HG03175 (cell line): ENCODE data around the gene CROCC.
"Not testable (repeated sequence)": the region's sequence is repeated elsewhere in the genome, so short reads cannot be mapped to it uniquely, and the experiment has no call there.

ENCODE experiments used
- ATAC-seq: cut with Tn5 transposase; IDR thresholded peaks from one replicate; pipeline ENCODE4 v1.9.1; 2021; ENCODE audit warnings: mild to moderate bottlenecking, moderate library complexity; ENCODE audit not compliant: unreplicated experiment

Gene CROCC

GRCh38 chr1:16931206-16931934 is 9.6 kb downstream of the CROCC start:
- ATAC-seq: not testable (repeated sequence)

GRCh38 chr1:16933945-16934344 is 12.2 kb downstream of the CROCC start:
- ATAC-seq: not testable (repeated sequence)

GRCh38 chr1:16936580-16936979 is 14.8 kb downstream of the CROCC start:
- ATAC-seq: not testable (repeated sequence)

DNA sequence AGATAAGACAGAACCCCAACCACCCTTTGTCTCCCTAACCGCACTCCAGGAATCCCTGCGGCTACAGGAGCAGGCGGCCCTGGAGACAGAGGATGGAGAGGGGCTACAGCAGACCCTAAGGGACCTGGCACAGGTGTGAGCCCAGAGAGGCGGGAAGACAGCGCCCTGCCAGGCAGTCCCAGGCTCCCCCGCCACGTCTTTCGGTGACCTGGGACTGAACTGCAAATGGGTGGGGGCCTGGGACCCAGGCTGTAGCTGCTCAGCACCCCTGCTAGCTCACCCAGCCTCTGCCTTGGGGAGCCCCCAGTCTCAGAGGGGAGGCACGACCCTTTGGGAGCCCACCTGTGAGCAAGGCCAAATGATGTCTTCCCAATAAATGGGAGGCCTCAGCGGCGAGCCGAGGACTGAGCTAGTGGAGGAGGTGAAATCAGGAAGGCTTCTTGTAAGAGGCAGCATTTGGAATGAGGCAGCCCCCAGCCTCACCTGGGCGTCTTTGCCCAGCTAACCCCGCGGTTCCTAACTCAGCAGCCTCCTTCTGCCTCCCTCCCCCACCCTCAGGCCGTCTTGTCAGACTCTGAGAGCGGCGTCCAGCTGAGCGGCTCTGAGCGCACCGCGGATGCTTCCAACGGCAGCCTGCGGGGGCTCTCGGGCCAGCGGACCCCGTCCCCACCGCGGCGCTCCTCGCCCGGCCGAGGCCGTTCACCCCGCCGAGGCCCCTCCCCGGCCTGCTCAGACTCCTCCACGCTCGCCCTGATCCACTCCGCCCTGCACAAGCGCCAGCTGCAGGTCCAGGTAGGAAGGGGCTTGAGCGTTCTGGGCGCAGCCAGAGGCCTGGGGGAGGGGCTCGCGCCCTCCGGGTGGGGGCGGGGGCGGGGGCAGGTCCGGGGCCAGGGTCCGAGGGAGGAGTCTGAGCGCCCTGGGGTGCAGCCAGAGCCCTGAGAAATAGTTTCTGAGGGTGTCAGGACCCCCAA is 16.9 kb downstream of the CROCC start:
- ATAC-seq: no peak

- not testable (repeated sequence) for ATAC-seq
These were observed 17.9 kb downstream of the CROCC start for GRCh38 chr1:16939386-16940180.

DNA sequence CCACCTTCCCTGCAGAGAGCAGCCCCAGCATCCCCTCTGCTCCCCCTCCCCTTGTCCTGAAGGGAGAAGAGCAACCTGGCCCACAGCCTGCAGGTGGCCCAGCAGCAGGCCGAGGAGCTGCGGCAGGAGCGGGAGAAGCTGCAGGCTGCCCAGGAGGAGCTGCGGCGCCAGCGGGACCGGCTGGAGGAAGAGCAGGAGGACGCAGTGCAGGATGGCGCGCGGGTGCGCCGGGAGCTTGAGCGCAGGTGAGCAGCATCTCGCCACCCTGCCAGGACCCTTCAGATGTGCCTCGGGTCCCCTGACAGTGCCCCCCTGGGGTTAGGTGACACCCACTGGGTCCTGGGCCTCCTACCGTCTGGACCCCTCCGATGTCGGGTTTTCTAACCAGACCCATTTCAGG is 22.3 kb downstream of the CROCC start:
- no peak for ATAC-seq

DNA sequence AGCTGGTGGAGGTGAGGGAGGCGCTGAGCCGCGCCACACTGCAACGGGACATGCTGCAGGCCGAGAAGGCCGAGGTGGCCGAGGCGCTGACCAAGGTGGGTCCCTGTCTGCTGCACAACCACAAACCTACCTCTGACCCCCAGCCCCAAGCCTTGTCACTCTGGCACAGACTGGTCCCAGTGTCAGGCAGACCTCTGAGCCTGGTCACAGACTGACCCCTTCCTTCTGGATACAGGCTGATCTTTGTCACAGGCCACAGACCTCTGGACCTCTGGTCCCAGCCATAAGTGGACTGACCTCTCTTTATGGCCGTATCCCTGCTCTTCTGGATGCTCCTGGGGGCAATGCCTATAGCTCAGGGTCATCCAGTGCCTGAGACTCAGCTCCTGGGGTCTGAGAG is 23.8 kb downstream of the CROCC start:
- not testable (repeated sequence) for ATAC-seq

- not testable (repeated sequence) for ATAC-seq
These were observed 24.5 kb downstream of the CROCC start for GRCh38 chr1:16946185-16946584.

- no peak for ATAC-seq
These were observed 24.9 kb downstream of the CROCC start for GRCh38 chr1:16946646-16947045.

DNA sequence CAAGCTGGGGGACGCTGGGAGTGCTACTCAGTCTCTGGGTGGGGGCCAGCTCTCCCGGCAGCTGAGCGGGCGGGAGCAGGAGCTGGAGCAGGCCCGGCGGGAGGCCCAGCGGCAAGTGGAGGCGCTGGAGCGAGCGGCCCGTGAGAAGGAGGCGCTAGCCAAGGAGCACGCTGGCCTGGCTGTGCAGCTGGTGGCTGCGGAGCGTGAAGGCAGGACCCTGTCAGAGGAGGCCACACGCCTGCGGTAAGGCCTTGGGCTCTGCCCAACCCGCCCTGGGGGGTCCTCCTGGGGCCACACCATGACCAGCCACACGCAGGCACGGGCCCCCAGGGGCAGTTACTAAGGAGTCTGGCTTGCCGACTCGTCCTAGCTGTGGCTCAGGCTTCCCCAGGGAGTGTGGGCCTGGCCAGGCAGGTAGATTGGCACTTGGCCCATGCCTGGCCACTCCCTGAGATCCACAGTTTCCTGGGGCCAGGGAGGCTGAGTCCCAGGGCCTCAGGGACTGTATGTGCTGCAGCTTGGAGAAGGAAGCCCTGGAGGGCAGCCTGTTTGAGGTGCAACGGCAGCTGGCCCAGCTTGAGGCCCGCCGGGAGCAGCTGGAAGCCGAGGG is 26.7 kb downstream of the CROCC start:
- ATAC-seq: not testable (repeated sequence)

DNA sequence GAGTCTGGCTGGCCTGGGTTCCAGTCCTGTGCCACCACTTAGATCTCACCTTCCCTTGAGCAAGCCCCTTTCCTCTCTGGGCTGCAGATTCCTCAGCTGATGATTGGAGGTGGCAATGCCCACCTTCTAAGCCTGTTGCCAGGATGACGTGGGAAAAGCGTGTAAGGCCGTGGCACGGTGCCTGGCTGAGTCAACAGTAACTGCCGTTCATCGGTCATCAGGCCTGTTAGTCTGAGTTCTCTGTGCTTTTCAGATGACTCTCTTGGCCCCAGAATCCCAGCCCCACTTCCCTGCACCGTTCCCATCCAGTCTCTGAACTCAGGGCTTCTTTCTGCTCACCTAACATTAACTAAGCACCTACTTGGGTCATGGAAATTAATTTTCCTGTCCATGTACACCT is 27.3 kb downstream of the CROCC start:
- not testable (repeated sequence) for ATAC-seq

DNA sequence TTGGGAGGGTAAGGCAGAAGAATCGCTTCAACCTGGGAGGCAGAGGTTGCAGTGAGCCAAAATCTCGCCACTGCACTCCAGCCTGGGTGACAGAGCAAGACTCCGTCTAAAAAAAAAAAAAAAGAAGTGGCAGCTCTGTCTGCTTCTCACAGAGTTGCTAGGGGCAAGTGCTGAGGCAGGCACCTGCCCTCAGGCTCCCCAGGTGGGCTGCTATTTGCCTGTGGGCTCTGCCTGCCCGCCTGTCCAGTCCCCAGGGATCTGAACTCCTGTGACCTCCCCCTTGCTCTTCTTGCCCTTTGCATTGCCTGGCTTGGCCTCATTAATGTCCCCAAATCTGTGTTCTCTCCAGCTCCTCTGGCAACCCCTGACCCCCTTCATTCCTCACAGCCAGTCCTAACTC is 30.6 kb downstream of the CROCC start:
- ATAC-seq: not testable (repeated sequence)

DNA sequence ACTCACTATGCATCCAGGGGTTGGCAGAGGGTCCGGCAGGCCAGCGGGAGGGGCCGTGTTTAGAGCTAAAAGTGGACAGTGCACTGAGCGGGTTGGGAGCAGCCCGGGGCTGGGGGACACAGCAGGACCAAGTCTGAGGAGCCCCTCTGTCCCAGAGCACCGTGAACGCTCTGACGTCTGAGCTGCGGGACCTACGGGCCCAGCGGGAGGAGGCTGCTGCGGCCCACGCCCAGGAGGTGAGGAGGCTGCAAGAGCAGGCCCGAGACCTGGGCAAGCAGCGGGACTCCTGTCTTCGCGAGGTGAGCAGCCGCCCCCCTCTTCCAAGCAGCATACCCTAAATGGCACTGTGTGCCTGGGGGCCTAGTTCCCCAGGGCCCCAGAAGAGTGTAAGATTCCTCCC is 32.8 kb downstream of the CROCC start:
- ATAC-seq: no peak

GRCh38 chr1:16955186-16955585 is 33.5 kb downstream of the CROCC start:
- no peak for ATAC-seq

- ATAC-seq: no peak
These were observed 35.0 kb downstream of the CROCC start for GRCh38 chr1:16956775-16957174.

DNA sequence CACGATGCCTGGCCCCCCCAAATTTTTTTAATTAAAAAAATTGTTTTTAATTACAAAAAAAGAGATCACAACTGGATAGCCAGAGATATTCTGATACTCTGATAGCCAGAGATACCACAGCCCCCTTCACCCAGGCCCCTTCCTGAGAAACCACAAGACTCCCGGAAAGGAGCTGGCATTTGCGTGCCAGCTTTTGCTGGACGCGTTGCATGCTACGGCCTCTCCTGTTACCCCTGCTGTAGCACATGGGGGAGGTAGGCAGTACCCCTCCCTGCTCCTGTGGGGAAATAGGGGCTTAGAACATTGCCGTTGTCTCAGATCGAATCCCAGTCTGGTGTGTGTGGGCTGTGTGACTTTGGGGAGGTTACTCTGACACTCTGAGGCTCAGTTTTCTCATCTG is 36.0 kb downstream of the CROCC start:
- no peak for ATAC-seq

DNA sequence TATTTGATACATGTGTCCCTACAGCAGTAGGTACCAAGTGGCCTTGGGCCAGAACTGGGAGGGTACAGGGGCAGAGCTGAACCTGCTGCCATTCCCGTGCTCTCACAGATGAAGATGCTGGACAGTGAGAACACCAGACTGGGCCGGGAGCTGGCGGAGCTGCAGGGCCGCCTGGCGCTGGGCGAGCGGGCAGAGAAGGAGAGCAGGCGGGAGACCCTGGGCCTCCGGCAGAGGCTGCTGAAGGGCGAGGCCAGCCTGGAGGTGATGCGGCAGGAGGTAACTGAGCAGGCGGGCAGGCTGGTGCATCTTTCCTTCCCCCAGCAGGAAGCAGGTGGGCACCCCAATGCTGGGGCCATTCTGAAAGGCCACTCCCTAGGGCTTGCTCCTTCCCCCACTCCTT is 36.7 kb downstream of the CROCC start:
- ATAC-seq: no peak

DNA sequence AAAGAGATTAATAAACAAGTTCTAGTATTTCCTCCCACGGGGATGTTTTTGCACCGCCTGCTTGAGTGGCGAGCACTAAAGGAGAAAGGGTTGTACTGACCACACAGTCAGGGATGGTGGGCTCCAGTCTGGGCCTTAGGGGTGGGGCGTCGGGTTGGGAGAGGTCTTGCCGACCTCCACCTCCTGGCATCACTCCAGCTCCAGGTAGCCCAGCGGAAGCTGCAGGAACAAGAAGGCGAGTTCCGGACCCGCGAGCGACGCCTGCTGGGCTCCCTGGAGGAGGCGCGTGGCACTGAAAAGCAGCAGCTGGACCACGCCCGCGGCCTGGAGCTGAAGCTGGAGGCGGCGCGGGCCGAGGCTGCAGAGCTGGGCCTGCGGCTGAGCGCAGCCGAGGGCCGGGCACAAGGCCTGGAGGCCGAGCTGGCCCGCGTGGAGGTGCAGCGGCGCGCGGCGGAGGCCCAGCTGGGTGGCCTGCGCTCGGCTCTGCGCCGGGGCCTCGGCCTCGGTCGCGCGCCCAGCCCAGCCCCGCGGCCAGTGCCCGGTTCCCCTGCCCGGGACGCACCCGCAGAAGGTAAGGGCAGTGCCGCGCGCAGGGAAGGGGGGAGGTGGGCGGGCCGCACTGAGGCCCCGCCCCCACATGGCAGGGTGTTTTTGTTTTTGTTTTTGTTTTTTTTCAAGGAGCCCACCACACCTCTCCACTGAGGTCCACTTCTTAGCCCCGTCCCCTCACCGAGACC is 39.0 kb downstream of the CROCC start:
- ATAC-seq: peak; percentile 64

DNA sequence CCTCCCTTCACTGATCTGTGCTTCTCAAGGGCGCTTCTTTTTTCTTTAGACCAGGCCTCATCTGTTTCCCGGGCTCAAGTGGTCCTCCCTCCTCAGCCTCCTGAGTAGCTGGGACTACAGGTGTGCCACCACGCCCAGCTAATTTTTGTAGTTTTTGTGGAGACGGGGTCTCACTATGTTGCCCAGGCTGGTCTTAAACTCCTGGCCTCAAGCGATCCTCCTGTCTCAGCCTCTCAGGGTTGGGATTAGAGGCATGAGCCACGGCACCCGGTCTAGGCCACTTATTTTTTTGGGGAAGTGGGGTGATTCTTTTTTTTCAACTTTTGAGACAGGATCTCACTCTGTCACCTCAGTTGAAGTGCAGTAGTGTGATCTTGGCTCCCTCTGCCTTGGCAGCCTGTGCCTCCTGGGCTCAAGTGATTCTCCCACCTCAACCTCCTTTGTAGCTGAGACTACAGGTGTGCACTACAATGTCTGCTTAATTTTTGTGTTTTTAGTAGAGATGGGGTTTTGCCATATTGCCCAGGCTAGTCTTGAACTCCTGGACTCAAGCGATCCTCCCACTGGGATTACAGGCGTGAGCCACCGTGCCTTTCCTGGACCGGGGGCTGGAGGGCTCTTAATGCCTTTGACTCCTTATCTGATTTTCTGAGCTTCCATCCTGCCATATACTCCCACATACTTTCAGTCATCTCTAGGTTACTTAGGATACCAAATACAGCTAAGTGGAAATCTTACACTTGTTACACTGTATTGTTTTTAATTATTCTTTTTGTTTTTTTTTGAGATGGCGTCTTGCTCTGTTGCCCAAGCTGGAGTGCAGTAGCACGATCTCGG is 39.8 kb downstream of the CROCC start:
- no peak for ATAC-seq
